Activated naive CD4-positive, alpha-beta T cell treated with anti-CD3 and anti-CD28 coated beads for 36 hours (primary cell): ENCODE results near the gene RNF207. TPM values are rescaled to one million over a fixed set of nuclear protein-coding genes. Genes with fewer than 3 reads are reported as not detected.

Experiments used
- CTCF ChIA-PET: fragments of 350-600 bp; sonication (Branson Sonifier 250); formaldehyde crosslinking; loops from one replicate; lab custom pipeline; 2021; ENCODE audit warnings: antibody characterized with exemption; lab: Charles Lee
- DNase-seq: peaks from one replicate; pipeline ENCODE4 v3.0.0-alpha.2; 2020
- H3K27ac Mint-ChIP-seq: one replicate; pipeline ENCODE4 v1.8.0; 2021; ENCODE audit warnings: mild to moderate bottlenecking, mixed read lengths
- H3K27me3 Mint-ChIP-seq: one replicate; pipeline ENCODE4 v1.8.0; 2021; ENCODE audit warnings: low read depth, mixed read lengths
- H3K36me3 Mint-ChIP-seq: one replicate; pipeline ENCODE4 v1.8.0; 2021; ENCODE audit warnings: low read depth, mixed read lengths
- H3K4me1 Mint-ChIP-seq: one replicate; pipeline ENCODE4 v1.8.0; 2021; ENCODE audit warnings: low read depth, mixed read lengths
- H3K4me3 Mint-ChIP-seq: one replicate; pipeline ENCODE4 v1.8.0; 2021; ENCODE audit warnings: mild to moderate bottlenecking, moderate library complexity, mixed read lengths
- H3K9me3 Mint-ChIP-seq: one replicate; pipeline ENCODE4 v1.8.0; 2021; ENCODE audit warnings: mixed read lengths
- intact Hi-C: fragments of 100-400 bp; cut with micrococcal nuclease; formaldehyde crosslinking; loops from one replicate; pipeline ENCODE4 v1.15.1; 2023
- total RNA-seq, 2 experiments: library from RNA; stranded (reverse); gene quantifications; one replicate each; pipeline ENCODE4 v1.2.3, GENCODE V29; 2021

RNF207 gene
- total RNA-seq, 2 experiments from 2014 or later: 3.2 to 4.1 TPM

DNA sequence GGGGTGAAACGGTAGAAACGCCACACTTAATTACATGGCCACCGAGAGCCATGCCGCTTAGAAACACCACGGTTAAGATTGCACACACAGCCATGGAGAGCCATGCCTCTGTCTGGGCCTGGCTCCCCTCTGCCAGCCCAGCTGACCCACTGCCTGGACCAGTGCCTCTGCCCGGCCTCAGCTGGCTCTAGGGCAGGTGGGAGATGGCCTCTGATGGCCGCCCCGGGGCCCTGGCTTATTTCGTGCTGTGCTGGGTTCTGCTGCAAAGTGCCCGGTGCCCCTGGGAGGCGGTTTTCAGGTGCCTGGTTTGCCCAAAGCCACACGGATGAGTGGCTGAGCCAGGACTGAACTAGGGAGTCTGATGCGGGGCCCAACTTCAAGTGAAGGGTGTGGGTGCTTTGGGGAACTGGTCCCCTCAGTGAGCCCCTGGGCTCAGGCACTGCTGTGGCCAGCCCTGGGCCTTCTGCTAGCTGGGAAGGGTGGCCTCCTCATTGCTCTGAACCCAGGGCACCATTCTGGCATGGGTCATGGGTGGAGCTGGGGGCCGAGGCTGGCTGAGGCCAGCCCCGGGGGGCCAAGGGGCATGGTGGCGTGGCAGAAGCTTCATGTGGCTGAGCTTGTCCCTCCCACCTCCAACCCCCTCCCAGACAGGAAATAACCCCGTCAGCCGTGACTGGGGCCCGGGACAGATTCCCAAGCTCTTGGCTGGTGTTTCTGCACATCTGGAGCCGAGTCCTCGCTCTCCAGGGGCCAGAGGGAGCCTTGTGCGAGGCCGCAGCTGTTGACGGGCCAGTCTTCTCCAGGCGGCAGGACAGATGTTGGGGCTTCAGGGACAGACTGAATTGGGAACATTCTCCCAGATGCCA, 56.9 kb downstream of the RNF207 start:
- Mint-ChIP-seq H3K4me1 (peaks cover 3% of the 10 kb centered on the region), H3K4me3 (no peak overlapping the region), H3K36me3 (no peaks in the 10 kb centered on the region), H3K9me3 (no peaks in the 10 kb centered on the region), H3K27ac (no peak overlapping the region), H3K27me3 (peaks cover 11% of the 10 kb centered on the region)
- intact Hi-C loops: no loop called here
- no peak for DNase-seq
- CTCF ChIA-PET: interaction anchor here (1.6 kb wide), 1 partner anchor 16 kb away, joined by 5 read pairs; no protein-coding TSS in a partner anchor

- Mint-ChIP-seq H3K4me1 (peaks cover 3% of the 10 kb centered on the region), H3K27me3 (peaks cover 11% of the 10 kb centered on the region), H3K9me3 (no peaks in the 10 kb centered on the region), H3K4me3 (no peak overlapping the region), H3K27ac (no peak overlapping the region), H3K36me3 (no peaks in the 10 kb centered on the region)
- no peak for DNase-seq
- intact Hi-C loops: no loop called here
- CTCF ChIA-PET: no interaction called here
Measured at GRCh38 chr1:6263716-6264115, 57.8 kb downstream of the RNF207 start.

- H3K9me3 Mint-ChIP-seq: no peaks in the 10 kb centered on the region
- no peak overlapping the region for H3K27ac Mint-ChIP-seq
- CTCF ChIA-PET: no interaction called here
- DNase-seq: no peak
- peaks cover 3% of the 10 kb centered on the region for H3K4me1 Mint-ChIP-seq
- H3K36me3 Mint-ChIP-seq: no peaks in the 10 kb centered on the region
- no peak overlapping the region for H3K4me3 Mint-ChIP-seq
- peaks cover 4% of the 10 kb centered on the region for H3K27me3 Mint-ChIP-seq
- intact Hi-C loops: no loop called here
Measured at GRCh38 chr1:6265151-6265550, 59.2 kb downstream of the RNF207 start.

DNA sequence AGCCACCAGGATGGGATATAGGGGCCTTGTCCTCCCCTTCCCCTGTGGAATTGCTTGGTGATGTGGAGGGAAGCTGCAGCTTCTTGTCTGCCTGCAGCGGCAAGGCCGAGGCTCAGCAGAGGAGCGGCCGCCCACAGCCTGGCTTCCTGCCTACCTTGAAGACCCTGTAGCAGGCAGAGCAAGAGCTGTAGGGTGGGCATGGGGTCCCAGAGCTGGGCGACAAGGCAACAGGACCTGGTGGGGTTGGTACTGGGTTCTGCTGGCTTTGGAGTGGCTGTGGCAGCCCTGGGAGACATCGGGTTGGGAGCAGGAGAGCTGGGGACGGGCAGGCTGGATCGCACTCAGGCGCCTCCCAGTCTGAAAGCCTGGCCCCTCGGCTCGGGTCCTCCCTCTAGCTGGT, 60.7 kb downstream of the RNF207 start:
- no peak overlapping the region for H3K27ac Mint-ChIP-seq
- no peaks in the 10 kb centered on the region for H3K36me3 Mint-ChIP-seq
- peaks cover 3% of the 10 kb centered on the region for H3K4me1 Mint-ChIP-seq
- peaks cover 4% of the 10 kb centered on the region for H3K27me3 Mint-ChIP-seq
- CTCF ChIA-PET: interaction anchor here (0.6 to 1.0 kb wide), 3 partner anchors 156 to 214 kb away, joined by 3 read pairs; no protein-coding TSS in a partner anchor
- DNase-seq: no peak
- intact Hi-C loops: no loop called here
- H3K9me3 Mint-ChIP-seq: no peaks in the 10 kb centered on the region
- H3K4me3 Mint-ChIP-seq: no peak overlapping the region

- no peaks in the 10 kb centered on the region for H3K36me3 Mint-ChIP-seq
- no peaks in the 10 kb centered on the region for H3K27me3 Mint-ChIP-seq
Measured at GRCh38 chr1:6267686-6268322, 61.9 kb downstream of the RNF207 start.

GRCh38 chr1:6268415-6268814, 62.5 kb downstream of the RNF207 start:
- Mint-ChIP-seq H3K27ac (no peak overlapping the region), H3K27me3 (no peaks in the 10 kb centered on the region), H3K36me3 (no peaks in the 10 kb centered on the region), H3K9me3 (no peaks in the 10 kb centered on the region), H3K4me3 (no peak overlapping the region), H3K4me1 (no peaks in the 10 kb centered on the region)
- CTCF ChIA-PET: interaction anchor here (0.9 kb wide), 1 partner anchor 89 kb away, joined by 5 read pairs; no protein-coding TSS in a partner anchor
- intact Hi-C loops: no loop called here
- DNase-seq: no peak

More at GRCh38 chr1:6267686-6268322, 61.9 kb downstream of the RNF207 start:
- Mint-ChIP-seq H3K4me3 (no peak overlapping the region), H3K9me3 (no peaks in the 10 kb centered on the region), H3K27ac (no peak overlapping the region), H3K4me1 (no peaks in the 10 kb centered on the region)
- CTCF ChIA-PET: interaction anchor here (0.9 kb wide), 1 partner anchor 89 kb away, joined by 5 read pairs; no protein-coding TSS in a partner anchor
- intact Hi-C loops: no loop called here
- DNase-seq: no peak

DNA sequence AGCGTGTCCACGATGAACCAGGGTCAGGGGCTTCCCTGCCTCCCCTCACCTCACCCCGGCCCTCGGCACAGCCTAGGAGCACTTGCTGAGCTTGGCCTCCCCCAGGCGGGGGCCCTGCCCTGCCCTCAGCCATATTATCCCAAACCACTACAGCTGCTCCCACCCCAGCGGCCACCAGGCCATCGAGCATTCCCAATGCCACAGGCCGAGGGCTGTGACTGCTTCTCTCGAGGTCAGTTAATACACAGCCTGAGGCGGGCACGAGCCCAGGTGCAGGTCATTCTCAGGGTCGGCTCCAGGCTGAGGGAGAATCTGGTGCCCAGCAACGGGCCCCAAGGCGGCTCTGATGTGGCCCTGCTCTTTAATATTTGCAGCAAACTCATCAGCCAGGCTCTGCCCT, 63.4 kb downstream of the RNF207 start:
- CTCF ChIA-PET: no interaction called here
- no peak overlapping the region for H3K27ac Mint-ChIP-seq

DNA sequence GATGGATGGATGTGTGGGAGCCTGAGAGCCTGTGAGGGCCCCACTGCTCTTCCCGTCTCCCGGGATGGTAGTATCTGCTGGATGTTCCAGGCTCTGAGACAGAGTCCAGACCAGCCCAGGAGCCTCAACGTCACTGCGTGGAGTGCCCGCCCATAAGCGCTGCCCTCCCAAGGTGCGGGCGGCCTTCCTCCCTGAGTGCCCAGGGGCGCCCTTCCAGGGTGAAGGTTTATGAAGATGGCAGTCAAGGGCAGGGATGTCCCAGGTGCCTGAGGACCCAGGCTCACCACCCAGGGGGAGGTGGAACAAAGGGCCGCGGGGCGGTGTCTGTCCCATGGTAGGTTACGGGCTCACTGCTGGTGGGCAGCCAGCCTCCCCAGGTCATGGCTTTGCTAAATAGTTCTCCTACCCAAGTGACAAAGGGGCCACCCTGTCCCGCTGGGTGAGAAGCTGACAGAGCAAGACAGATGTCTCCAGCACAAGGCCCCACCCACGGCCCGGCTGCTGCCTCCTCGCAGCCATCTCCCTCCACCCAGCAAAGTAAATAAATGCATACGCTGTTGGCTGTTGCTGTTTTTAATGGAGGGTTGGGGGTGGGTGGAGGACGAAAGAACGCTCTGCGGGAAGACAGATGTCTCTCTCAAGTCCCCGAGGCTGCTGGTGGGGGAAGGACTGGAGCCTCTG, 63.9 kb downstream of the RNF207 start:
- Mint-ChIP-seq H3K27ac (no peak overlapping the region), H3K9me3 (no peaks in the 10 kb centered on the region), H3K4me1 (no peaks in the 10 kb centered on the region), H3K36me3 (no peaks in the 10 kb centered on the region), H3K27me3 (no peaks in the 10 kb centered on the region), H3K4me3 (no peak overlapping the region)
- intact Hi-C loops: no loop called here
- DNase-seq: no peak
- CTCF ChIA-PET: no interaction called here

More for the DNA sequence above, 63.4 kb downstream of the RNF207 start:
- no peaks in the 10 kb centered on the region for H3K9me3 Mint-ChIP-seq
- intact Hi-C loops: no loop called here
- no peaks in the 10 kb centered on the region for H3K36me3 Mint-ChIP-seq
- H3K4me1 Mint-ChIP-seq: no peaks in the 10 kb centered on the region
- no peaks in the 10 kb centered on the region for H3K27me3 Mint-ChIP-seq
- no peak overlapping the region for H3K4me3 Mint-ChIP-seq
- no peak for DNase-seq

DNA sequence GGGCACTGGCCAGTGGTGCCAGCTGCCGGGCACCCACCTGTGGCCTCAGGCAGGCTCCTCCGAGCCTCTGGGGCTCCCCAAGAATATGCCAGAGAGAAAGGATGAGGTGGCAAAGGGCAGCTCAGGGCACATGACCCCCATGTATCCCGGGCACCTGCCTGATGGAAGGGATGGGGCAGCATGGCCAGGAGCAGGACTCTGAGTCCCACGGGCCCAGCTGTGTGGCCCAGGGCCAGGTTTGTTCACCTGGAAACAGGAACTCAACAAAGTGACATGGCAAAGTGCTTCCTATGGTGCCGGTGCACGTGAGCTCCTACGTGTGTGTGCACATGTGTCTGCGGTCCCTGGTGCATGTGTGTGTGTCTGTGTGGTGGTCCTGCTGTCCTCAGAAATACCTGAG, 64.5 kb downstream of the RNF207 start:
- no peaks in the 10 kb centered on the region for H3K9me3 Mint-ChIP-seq
- no peaks in the 10 kb centered on the region for H3K27me3 Mint-ChIP-seq
- no peaks in the 10 kb centered on the region for H3K4me1 Mint-ChIP-seq
- H3K4me3 Mint-ChIP-seq: no peak overlapping the region
- intact Hi-C loops: no loop called here
- no peak for DNase-seq
- CTCF ChIA-PET: interaction anchor here (0.8 kb wide), 1 partner anchor 170 kb away, joined by 3 read pairs; no protein-coding TSS in a partner anchor
- no peak overlapping the region for H3K27ac Mint-ChIP-seq
- no peaks in the 10 kb centered on the region for H3K36me3 Mint-ChIP-seq

Other genes starting within 250 kb of the RNF207 start
- 10 to 100 TPM; 10.7 to 11.2 TPM for gene NPHP4, start 213.7 kb upstream of the RNF207 start, total RNA-seq
- gene KCNAB2, start 160.2 kb upstream of the RNF207 start, total RNA-seq: 100 to 1,000 TPM; 164 to 166 TPM
- gene CHD5, start 25.8 kb upstream of the RNF207 start, total RNA-seq: under 1 TPM; 0.27 to 0.45 TPM
- gene RPL22, start 6.5 kb upstream of the RNF207 start, total RNA-seq: 100 to 1,000 TPM; 507 to 553 TPM
- 10 to 100 TPM; 31.3 to 33.2 TPM for gene ICMT, start 29.8 kb downstream of the RNF207 start, total RNA-seq
- not detected for gene HES3, start 38.1 kb downstream of the RNF207 start, total RNA-seq
- gene GPR153, start 55.0 kb downstream of the RNF207 start, total RNA-seq: under 1 TPM; 0.07 TPM
- gene ACOT7, start 187.6 kb downstream of the RNF207 start, total RNA-seq: 10 to 100 TPM; 74.2 to 77.6 TPM
- gene HES2, start 213.8 kb downstream of the RNF207 start, total RNA-seq: under 1 TPM; 0.14 to 0.74 TPM
- under 1 TPM; 0.50 to 0.79 TPM for gene ESPN, start 218.7 kb downstream of the RNF207 start, total RNA-seq